Inflammatory macrophage (primary cell): ENCODE measurements around the gene DYNC1H1.
"Not testable (repeated sequence)": the region's sequence is repeated elsewhere in the genome, so short reads cannot be mapped to it uniquely, and the experiment has no call there.

ENCODE experiments used
- DNase-seq, 2 donors: peaks; one replicate each; pipeline ENCODE4 v3.0.0-alpha.2; 2020 to 2022

Gene DYNC1H1

DNA sequence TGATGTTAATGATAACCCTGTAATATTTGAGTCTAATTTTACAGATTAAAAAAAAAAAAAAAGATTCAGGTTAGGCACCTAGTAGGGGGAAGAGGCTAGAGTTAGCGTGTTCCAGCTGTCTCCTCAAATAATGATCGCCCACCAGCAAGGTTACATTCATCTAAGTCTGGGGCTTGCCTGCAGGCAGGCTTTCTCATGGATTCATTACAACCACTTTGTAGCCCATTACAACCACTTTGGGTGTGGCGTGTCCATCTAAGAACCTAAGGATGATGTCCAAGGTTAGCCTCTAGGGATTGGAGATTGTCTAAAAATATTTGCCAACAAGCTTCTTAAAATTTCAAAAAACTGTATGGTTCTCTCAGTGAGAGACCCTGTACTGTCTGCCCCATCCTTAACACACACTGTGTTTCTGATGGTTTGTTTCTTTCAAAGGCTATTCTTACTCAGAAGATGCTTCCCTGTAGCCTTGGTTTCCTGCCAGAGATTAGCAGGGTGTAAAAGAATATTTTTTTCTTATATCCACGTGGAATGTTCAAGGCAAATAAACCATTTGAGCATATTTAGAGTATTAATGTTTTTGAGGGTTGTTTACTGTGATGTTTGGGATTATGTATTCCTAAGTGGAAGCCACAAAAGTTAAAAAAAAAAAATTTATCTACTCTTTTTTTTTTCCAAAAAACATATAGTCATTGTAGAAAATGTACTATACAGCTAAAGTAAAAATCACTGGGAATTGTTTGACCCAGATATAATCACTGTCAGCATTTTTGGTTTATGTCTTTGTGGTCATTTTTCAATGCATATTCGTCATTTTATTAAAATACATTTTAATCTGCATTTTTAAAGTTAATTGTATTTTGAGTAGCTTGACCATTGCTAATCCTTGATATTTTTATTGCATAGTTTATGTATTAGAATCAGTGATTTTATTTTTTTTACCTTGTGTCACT is 1.7 kb downstream of the DYNC1H1 start:
- DNase-seq = no peak

DNA sequence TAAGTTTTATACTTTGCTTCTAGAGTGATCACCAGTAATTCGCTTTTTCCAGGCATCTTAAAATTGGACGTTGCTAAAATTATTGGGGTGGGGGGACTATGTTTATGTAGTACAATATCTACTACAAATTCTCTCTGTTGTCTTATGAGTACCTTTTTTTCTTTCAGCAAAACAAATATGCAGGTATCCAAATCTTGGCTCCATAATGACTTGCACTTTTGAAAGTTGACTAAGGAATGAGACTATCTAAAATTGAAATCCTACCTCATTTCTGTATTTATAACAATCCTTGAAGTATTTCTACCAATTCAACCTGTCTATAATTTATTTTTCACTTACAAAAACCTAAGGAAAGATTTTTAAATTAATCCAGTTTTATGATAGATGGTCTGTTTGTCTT is 2.4 kb downstream of the DYNC1H1 start:
- DNase-seq = no peak

DNA sequence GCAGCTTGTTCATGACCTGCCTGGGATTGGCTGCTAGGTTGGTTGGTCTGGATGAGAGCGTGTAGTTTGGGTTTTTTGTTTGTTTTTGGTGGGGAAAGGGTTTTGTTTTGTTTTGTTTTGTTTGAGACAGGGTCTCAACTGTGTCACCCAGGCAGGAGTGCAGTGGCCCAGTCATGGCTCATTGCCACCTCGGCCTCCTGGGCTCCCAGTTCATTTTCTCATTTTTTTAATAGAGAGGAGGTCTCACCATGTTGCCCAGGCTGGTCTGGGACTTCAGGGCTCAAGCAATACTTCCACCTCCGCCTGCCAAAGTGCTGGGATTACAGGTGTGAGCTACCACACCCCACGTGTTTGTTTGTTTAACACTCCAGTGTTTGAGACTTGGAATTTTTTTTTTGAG is 3.8 kb downstream of the DYNC1H1 start:
- no peak for DNase-seq

DNA sequence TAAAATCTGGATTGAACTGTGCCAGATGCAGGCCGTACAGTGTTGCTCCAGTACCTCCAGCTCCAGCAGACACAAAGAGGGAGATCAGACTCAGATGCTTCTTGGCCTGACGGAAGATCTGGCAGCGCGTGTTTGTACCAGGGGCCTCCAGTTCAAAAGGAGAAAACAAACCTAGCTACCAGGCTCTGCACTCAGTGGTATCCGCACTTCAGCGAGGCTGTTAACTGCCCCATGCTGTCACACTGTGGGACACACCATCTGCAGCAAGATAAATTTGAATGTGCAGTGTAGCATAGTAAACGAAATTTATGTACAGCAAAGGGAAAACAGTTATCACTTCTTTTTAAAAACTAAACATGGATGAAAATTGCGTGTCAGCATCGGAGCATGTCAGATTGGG is 5.1 kb downstream of the DYNC1H1 start:
- no peak for DNase-seq

DNA sequence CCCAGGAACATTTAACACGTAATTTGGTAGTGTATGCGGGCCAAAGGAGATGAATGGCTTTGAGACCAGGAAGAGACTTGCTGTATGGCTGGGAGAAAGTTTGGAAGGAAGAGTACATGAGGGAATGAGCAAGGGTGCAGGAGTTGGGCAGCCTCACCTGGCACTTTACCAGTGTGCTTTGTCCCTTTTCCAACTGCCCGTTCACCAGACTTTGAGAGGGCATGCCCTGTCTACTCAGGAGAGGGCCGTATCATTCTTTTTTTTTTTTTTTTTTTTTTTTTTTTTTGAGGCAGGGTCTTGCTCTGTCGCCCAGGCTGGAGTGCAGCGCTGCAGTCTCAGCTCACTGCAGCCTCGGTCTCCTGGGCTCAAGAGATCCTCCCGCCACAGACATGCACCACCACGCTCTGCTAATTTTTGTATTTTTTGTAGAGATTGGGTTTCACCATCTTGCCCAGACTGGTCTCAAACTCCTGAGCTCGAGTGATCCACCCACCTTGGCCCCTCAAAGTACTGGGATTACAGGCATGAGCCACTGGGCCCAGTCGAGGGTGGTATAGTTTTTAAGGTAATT is 6.5 kb downstream of the DYNC1H1 start:
- DNase-seq = no peak

DNA sequence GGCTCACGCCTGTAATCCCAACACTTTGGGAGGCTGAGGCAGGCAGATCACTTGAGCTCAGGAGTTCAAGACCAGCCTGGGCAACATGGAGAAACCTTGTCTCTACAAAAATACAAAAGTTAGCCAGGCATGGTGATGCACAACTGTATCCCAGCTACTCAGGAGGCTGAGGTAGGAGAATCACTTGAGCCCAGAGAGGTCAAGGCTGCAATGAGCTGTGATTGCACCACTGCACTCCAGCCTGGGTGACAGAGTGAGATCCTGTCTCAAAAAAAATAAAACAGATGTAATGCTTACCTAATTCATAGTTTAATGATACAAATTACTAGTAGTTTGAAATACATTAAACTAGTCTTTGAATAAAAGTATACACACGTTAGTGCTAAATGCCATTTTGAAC is 7.1 kb downstream of the DYNC1H1 start:
- not testable (repeated sequence) for DNase-seq

DNA sequence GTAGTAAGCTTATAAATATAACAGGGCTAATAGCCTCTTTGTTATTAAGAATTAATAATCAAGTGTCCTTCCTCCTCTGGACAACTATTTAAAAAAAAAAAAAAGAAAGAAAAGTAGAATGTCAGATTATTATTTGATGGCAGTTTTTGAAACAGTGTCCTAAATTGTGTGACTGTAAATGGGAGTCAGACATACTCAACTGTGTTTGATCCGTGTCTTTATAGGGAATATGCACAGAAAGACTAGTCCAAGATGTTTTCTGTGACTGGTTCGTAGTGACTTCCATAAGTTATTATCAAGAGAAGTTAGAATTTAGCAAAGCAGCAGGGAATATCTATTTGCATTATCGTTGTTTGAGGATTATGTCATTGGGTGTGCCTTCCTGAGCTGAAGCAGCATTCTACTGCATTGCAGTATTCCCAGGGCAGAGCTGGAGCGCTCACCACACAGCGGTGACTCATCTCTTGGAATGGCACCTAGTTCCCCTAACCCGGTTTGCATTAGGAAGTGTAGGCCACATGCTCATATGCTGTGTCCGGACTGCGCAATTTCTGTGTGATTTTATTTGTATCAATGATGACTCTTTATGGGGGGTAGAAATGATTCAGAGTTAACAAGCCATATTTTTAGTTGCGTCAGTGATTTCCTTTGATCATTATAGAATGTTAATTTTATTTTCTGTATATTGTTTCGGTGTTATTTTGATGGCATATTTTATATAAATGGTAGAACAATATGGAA is 7.9 kb downstream of the DYNC1H1 start:
- peak; percentile 95 to 96 for DNase-seq

DNA sequence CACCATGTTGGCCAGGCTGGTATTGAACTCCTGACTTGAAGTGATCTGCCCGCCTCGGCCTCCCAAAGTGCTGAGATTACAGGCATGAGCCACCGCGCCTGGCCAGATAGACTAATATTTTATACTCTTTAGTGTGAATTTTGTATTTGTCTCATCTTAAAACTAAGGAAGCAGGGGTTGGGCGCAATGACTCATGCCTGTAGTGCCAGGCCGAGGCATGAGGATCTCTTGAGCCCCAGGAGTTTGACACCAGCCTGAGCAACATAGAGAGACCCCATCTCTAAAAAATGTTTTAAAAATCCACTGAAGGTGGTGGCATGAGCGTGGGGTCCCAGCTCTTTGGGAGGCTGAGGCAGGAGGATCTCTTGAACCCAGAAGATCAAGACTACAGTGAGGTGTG is 9.0 kb downstream of the DYNC1H1 start:
- peak; percentile 22 to 40 for DNase-seq

DNA sequence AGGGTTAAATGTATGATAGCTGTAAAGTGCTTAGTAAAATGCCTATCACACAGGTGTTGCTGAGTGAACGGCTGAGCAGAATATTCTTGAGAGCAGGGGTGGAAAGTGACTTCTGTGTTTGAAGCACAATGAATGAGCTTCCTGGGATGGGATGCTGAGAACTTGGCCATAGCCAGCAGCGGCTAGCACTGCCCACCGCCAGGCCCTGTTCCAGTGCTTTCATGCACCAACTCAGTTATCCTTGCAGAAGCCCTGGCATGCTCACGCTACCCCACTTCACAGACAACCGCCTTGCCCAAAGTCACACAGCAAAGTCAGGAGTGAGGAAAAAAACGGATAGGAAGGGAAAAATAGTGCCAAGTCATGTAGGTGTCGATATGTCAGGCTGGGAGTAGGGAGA is 10.9 kb downstream of the DYNC1H1 start:
- DNase-seq = no peak

DNA sequence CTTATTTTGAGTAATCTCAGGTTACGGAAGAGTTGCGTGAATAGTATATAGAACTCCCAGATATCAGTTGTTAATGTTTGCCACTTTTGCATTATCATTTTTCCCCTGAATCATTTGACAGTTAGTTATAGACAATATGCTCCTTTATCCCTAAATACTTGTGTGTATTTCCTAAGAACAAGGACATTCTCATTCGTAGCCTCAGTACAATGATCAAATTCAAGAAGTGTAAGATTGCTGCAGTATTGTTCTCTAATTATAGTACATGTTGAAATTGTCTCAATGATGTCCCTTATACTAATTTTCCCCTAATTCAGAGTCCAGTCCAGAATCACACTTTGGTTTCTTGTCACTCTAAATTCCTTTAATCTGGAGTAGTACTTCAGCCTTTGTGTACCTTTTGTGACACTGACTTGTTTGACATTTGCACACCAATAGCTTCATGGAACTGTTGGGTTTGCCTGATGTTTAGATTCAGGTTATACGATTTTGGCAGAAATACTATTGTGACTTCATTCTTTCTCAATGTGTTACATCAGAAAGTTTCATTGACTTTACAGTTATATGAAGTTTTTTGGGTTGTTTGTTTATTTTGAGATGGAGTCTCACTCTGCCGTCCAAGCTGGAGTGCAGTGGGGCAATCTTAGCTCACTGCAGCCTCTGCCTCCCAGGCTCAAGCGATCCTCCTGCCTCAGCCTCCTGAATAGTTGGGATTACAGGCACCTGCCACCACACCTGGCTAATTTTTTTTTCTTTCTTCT is 13.1 kb downstream of the DYNC1H1 start:
- DNase-seq = no peak

DNA sequence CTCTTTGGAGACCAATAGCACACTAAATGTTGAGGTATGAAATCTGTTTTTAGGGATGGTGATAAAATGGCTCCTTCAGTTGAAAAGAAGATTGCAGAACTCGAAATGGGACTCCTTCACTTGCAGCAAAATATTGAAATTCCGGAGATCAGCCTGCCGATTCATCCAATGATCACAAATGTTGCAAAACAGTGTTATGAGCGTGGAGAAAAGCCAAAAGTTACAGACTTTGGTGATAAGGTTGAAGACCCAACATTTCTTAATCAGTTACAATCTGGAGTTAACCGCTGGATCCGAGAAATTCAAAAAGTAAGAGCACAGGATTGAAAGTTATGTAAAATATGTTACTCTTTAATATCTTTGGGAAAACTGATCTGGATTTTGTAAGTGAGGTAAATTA is 15.3 kb downstream of the DYNC1H1 start:
- no peak for DNase-seq

DNA sequence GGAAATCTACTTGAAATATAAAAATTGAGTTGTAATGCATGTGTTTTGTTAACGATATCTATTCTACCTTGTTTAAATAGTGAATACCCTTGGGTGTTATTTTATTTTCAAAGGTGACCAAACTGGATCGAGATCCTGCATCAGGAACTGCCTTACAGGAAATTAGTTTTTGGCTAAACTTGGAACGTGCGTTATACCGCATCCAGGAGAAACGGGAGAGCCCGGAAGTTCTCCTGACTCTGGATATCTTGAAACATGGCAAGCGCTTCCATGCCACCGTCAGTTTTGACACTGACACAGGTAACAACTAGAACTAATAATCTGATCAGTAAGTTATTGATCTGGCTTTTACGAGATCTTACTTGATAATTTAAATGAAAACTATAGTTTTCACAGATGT is 15.9 kb downstream of the DYNC1H1 start:
- no peak for DNase-seq

DNA sequence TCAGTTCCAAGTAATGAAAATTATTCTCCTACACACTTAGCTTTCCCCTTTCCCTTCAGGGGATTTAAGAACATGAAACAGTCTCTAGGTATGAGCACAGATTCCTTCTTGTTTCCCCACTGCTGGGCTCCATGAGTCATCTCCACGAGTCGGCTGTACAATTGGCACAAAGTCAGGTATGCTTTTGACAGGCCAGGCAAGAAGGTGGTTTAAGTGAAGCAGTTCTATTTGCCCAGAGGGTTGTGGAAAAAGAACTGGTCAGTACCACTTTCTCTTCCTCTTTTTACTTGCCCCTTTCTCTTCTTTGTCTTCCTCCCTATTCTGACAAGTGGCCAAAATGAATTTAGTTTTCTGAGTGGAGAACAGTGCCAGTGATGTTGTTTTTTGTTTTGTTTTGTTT is 16.3 kb downstream of the DYNC1H1 start:
- peak; percentile 28 to 30 for DNase-seq

DNA sequence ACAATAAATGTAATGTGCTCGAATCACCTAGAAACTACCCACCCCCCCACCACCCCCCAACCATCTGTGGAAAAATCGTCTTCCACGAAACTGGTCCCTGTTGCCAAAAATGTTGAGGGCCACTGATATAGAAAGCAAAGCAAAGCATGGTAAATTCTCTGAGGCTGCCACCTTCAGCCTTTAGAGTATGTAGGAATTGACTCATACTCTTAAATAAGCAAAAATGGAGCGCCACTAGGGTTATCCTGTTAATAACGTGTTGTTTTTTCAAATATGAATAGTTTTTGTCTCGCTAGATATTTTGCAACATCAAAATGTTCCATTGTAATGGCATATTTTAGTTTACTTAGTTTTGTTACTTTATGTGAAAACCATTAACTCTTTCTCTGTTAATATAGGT is 18.2 kb downstream of the DYNC1H1 start:
- no peak for DNase-seq

DNA sequence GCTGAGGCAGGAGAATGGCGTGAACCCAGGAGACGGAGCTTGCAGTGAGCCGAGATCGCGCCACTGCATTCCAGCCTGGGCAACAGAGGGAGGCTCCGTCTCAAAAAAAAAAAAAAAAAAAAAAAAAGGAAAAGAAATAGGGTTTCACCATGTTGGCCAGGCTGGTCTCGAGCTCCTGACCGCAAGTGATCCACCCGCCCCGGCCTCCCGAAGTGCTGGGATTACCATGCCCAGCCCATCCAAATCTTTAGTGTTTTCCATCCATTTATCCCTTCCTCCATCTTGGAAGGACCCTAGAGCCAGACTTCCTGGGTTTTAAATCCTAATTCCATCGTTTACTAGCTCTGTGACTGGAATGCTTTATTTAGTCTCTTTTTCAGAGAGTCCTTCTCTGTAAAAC is 20.5 kb downstream of the DYNC1H1 start:
- not testable (repeated sequence) for DNase-seq

DNA sequence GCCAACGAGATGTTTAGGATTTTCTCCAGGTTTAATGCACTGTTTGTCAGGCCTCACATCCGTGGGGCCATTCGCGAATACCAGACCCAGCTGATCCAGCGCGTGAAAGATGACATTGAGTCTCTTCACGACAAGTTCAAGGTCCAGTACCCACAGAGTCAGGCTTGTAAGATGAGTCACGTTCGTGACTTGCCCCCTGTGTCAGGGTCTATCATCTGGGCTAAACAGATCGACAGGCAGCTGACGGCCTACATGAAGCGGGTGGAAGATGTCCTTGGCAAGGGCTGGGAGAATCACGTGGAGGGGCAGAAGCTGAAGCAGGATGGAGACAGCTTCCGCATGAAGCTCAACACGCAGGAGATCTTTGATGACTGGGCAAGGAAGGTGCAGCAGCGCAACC is 21.6 kb downstream of the DYNC1H1 start:
- DNase-seq = no peak

DNA sequence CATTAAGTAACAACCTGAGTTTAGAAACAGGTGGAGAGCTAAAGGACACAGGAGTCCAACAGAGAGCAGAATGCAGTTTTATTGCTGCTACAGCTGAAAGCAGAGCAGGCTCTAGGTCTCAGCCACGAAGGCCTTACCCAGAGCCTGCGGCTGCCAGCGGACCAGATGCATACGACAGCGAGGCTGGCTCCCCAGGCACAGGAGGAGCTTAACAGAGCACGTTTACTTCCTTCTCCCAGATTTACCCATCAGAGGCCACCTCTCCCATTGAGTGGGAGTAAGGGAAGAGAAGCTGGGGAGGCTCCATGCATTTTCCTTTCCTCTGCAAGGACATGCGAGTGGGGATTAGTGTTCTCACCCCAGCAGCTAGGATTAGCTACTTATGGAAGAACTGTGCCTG is 22.6 kb downstream of the DYNC1H1 start:
- no peak for DNase-seq

DNA sequence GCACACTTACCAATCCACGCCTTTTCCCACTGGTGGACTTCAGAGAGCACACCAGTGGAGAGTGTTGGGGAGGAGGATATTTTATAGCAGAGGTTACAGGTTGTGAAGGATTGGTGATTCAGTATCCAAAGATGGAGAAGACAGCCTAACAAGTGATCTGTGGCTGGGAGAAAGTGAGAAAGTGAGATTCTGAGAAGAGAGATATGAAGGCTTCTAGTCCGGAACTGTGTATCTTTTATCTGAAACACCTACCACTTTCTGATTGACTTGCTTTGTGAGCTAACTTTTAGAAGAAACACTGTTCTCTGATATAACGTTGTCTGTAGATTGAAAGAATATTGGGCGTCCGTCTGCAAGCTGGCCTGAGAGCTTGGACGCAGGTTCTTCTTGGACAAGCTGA is 24.0 kb downstream of the DYNC1H1 start:
- DNase-seq = no peak

DNA sequence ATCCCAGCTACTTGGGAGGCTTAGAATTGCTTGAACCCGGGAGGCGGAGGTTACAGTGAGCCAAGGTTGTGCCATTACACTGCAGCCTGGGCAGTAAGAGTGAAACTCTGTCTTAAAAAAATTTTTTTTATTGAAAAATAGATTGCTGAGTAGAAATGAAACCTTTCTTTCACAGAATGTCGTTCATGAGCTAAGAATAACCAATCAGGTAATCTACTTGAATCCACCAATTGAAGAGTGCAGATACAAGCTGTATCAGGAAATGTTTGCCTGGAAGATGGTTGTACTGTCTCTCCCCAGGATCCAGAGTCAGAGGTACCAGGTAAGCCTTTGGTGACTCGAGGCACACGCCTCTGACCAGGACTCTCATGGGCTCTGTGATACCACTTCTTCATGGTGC is 27.0 kb downstream of the DYNC1H1 start:
- no peak for DNase-seq

DNA sequence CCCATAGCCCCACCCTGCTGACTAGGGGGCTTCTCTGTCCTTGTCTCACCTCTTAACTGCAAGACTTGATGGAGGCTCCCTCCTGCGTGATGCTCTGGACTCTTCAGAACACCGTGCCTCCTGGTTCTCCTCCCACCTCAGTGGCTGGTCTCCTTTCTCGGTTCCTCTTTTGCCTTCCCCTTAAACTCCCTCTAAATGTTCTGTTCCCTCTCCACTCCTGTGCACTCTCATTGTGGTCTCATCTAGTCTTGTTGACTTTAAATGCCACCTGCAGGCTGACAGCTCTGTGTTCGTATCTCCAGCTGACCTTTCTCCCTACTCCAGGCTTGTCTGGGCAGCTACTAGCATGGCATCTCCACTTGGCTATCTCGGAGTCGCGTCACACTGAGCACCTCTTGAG is 28.3 kb downstream of the DYNC1H1 start:
- DNase-seq = peak; percentile 32 to 47

DNA sequence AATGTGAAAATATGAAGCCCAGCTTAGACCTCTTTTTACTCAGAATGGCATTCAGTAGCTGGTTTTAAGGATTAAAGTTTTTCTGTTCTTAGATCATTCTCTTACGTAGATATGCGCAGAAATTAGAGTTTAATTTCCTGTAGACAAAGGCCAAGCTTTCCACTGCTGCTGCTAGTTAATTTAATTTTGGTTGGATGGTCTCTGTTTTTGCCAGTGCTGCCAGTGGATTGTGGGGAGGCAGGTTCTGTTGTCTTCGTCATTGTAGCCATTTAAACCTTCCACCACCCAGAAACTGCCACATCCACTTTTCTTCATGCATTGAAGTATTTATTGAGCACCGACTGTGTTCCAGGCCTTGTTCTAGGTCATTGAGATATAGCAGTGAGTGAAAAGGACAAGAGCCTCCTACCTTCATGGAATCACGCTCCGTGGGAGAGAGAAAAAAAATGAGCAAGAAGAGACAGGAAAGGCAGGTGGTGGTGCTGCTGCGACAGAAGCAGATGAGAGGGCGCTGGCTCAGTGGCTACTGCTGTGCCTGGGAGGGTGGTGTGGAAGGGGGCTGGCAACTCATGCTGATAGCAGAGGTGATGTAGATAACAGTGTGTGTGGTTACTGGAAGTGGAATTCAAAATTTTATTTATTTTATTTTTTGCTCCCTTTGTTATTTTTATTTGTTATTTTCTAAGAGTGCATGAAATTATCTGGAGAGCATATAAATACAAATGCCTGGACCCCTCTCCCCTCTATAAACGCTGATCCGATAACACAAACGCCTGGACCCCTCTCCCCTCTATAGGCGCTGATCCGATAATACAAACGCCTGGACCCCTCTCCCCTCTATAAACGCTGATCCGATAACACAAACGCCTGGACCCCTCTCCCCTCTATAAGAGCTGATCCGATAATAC is 33.3 kb downstream of the DYNC1H1 start:
- no peak for DNase-seq

DNA sequence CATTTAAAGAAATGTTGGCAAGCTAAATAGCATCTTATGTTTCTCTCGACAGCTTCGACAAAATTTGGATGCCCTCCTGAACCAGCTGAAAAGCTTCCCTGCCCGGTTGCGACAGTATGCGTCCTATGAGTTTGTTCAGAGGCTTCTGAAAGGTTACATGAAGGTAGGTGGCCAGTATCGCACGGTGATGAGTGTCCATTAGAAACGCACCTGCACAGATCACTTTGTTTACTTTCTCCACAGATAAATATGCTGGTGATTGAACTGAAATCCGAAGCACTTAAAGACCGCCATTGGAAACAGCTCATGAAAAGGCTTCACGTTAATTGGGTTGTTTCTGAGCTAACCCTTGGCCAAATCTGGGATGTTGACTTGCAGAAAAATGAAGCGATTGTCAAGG is 36.5 kb downstream of the DYNC1H1 start:
- DNase-seq = no peak
